ENCODE measurements around the gene TNPO1. TPM values are rescaled to one million over a fixed set of nuclear protein-coding genes. Genes with fewer than 3 reads are reported as not detected.

Gene TNPO1
- total and polyA plus RNA-seq, 2 experiments from 2014 or later = 98.9 to 167 TPM

GRCh38 chr5:72815580-72816283 lies 729 bp upstream of the TNPO1 start:
- no peak for DNase-seq
- no peaks in the 10 kb centered on the region for H3K9me3 ChIP-seq (ENCODE audit: low read depth)
- TF ChIP-seq EZH2phosphoT487 (IDR thresholded peaks at IDR 0.05; ENCODE audit: insufficient read depth, low read depth) = no peak
- TF ChIP-seq EZH2 (IDR thresholded peaks at IDR 0.05; ENCODE audit: insufficient read depth, poor library complexity, severe bottlenecking) = no peak

DNA sequence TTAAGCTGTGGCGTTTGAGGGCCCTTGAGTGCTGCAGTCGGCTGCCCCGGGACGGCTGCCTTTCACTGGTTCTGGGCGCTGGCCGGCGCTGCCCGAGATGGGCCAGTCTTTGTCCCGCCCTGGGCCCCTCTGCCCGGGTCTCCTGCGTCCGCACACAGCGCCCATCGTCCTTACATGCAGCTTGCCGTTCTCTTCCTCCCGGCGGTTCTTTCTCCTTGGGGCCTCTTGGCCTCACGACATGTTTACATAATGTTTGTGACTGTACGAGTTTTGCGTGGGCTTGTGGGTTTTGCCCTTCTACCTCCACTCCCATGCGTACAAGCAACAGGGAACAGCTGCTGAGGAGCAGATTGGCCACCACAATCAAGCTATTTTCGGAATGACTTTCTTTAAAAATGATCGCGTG lies 618 bp downstream of the TNPO1 start:
- Histone ChIP-seq H3K9ac (peak overlapping the region; percentile 98), H3K9me3 (ENCODE audit: low read depth) (no peaks in the 10 kb centered on the region), H3K4me1 (ENCODE audit: insufficient read depth) (peaks cover 23% of the 10 kb centered on the region), H3F3A (ENCODE audit: insufficient read depth) (peaks cover 28% of the 10 kb centered on the region), H3K36me3 (ENCODE audit: low read depth) (no peaks in the 10 kb centered on the region), H3K4me3 (peak overlapping the region; percentile 95), H3K9me2 (ENCODE audit: insufficient read depth) (no peaks in the 10 kb centered on the region), H3K27me3 (replicated peaks; ENCODE audit: insufficient read depth) (no peaks in the 10 kb centered on the region), H2AFZ (peak overlapping the region; percentile 99), H3K4me2 (ENCODE audit: unreplicated experiment) (peak overlapping the region; percentile 99), H3K27ac (peak overlapping the region; percentile 98), H4K20me1 (ENCODE audit: insufficient read depth) (no peaks in the 10 kb centered on the region; the same call in 1 of the 2 replicates), H3K79me2 (ENCODE audit: insufficient read depth) (peaks cover 50% of the 10 kb centered on the region)
- WGBS, 2 experiments (ENCODE audit: low coverage in 1 of 2, low lambda C conversion rate in 2 of 2, missing lambda C conversion rate in 2 of 2) = 0 to 1% methylated on average over 21 to 24 of the region's 24 CpGs
- in situ Hi-C loops (cut with MboI) = no loop called here
- DNase-seq = peak; percentile 86
- no peak for TF ChIP-seq EZH2 (IDR thresholded peaks at IDR 0.05; ENCODE audit: insufficient read depth, poor library complexity, severe bottlenecking)
- no peak for TF ChIP-seq EZH2phosphoT487 (IDR thresholded peaks at IDR 0.05; ENCODE audit: insufficient read depth, low read depth)

More at GRCh38 chr5:72815580-72816283, 729 bp upstream of the TNPO1 start:
- Histone ChIP-seq H3K36me3 (ENCODE audit: low read depth) (no peaks in the 10 kb centered on the region), H3K27ac (peak overlapping the region; percentile 98), H4K20me1 (ENCODE audit: insufficient read depth) (no peaks in the 10 kb centered on the region), H2AFZ (peak overlapping the region; percentile 99), H3K79me2 (ENCODE audit: insufficient read depth) (peaks cover 36% of the 10 kb centered on the region), H3K4me1 (ENCODE audit: insufficient read depth) (peaks cover 19% of the 10 kb centered on the region), H3K4me2 (ENCODE audit: unreplicated experiment) (peak overlapping the region; percentile 99), H3K9me2 (ENCODE audit: insufficient read depth) (no peaks in the 10 kb centered on the region), H3K9ac (peak overlapping the region; percentile 98), H3F3A (ENCODE audit: insufficient read depth) (peaks cover 28% of the 10 kb centered on the region), H3K4me3 (peak overlapping the region; percentile 95), H3K27me3 (replicated peaks; ENCODE audit: insufficient read depth) (no peaks in the 10 kb centered on the region)
- in situ Hi-C loops (cut with MboI) = no loop called here
- 10 to 11% methylated on average over 14 of the region's 14 CpGs for WGBS, 2 experiments (ENCODE audit: low coverage in 1 of 2, low lambda C conversion rate in 2 of 2, missing lambda C conversion rate in 2 of 2)

DNA sequence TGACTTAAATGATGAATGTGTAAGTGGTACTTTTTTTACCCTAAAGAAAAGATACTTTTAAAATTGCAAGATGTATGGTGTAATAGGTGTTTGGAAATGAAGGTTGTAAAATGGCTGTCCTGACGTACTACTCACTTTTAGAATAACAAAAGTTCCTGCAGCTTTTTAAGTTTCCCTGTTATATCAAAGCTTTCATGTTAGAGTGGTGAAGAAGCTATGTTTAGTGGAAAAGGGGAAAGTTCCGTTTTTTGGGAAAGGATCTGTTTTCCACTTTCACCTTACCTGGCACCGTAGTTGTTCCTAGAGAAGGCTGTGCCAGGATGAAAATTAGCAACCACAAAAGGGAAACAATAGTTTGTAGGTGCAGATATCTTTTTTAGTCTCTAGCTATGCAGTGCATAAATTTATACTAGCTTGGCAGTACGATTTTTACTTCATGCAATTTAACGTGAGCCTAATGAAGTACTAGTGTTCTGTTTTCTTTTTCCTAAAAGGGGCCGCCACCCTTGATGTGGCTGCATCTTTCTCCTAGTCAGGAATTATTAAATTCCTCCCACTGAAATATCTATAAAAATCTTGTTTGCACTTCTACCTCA lies 1.3 kb downstream of the TNPO1 start:
- H3F3A ChIP-seq (ENCODE audit: insufficient read depth) = peaks cover 28% of the 10 kb centered on the region
- peak overlapping the region; percentile 95 for H3K4me3 ChIP-seq
- peaks cover 30% of the 10 kb centered on the region for H3K4me1 ChIP-seq (ENCODE audit: insufficient read depth)
- H3K9me2 ChIP-seq (ENCODE audit: insufficient read depth) = no peaks in the 10 kb centered on the region
- 1% methylated on average over 6 of the region's 6 CpGs for WGBS, 2 experiments (ENCODE audit: low coverage in 1 of 2, low lambda C conversion rate in 2 of 2, missing lambda C conversion rate in 2 of 2)
- TF ChIP-seq EZH2 (IDR thresholded peaks at IDR 0.05; ENCODE audit: insufficient read depth, poor library complexity, severe bottlenecking) = no peak
- TF ChIP-seq EZH2phosphoT487 (IDR thresholded peaks at IDR 0.05; ENCODE audit: insufficient read depth, low read depth) = no peak
- no peaks in the 10 kb centered on the region for H3K9me3 ChIP-seq (ENCODE audit: low read depth)
- peak overlapping the region; percentile 98 for H3K27ac ChIP-seq
- no peaks in the 10 kb centered on the region; the same call in 1 of the 2 replicates for H4K20me1 ChIP-seq (ENCODE audit: insufficient read depth)
- H3K4me2 ChIP-seq (ENCODE audit: unreplicated experiment) = peak overlapping the region; percentile 99
- H3K9ac ChIP-seq = peak overlapping the region; percentile 98
- H3K79me2 ChIP-seq (ENCODE audit: insufficient read depth) = peaks cover 57% of the 10 kb centered on the region
- H3K36me3 ChIP-seq (ENCODE audit: low read depth) = no peaks in the 10 kb centered on the region
- H3K27me3 ChIP-seq (replicated peaks; ENCODE audit: insufficient read depth) = no peaks in the 10 kb centered on the region
- peak overlapping the region; percentile 99 for H2AFZ ChIP-seq
- in situ Hi-C loops (cut with MboI) = no loop called here
- DNase-seq = peak; percentile 43

DNA sequence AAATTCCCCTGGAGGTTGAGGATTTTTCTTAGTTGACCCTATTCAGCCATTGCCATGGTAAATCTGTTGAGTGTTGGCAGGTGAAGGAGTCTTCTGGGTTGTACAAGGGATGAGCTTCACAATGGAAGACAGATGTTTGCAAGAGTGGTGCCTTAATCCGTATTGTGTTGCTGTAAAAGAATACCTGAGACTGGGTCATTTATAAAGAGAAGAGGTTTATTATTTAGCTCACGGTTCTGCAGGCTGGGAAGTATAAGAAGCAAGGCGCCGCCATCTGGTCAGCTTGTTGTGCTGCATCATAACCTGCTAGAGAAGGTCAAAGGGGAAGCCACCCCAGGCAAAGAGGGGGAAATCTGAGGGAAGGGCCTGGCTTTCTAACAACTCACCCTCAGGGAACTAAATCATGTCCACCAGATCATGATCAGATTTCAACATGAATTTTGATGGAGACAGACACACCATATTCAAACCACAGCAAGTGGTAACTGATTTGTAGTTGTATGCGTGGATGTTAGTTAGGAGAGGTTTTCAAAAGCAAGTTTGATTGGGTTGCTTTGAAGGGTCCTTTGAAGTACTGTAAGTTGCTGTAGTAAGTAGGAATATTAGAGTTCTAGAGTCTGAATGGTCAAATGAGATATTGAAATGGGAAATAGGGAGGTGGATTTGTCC lies 2.5 kb downstream of the TNPO1 start:
- Histone ChIP-seq H3F3A (ENCODE audit: insufficient read depth) (peaks cover 28% of the 10 kb centered on the region), H3K4me1 (ENCODE audit: insufficient read depth) (peaks cover 31% of the 10 kb centered on the region), H3K4me3 (peak overlapping the region; percentile 95), H3K9ac (peak overlapping the region; percentile 98), H3K36me3 (ENCODE audit: low read depth) (no peaks in the 10 kb centered on the region), H3K27me3 (replicated peaks; ENCODE audit: insufficient read depth) (no peaks in the 10 kb centered on the region), H3K9me3 (ENCODE audit: low read depth) (no peaks in the 10 kb centered on the region), H4K20me1 (ENCODE audit: insufficient read depth) (no peaks in the 10 kb centered on the region; the same call in 1 of the 2 replicates), H3K9me2 (ENCODE audit: insufficient read depth) (no peaks in the 10 kb centered on the region), H3K4me2 (ENCODE audit: unreplicated experiment) (peak overlapping the region; percentile 99), H3K27ac (0 out of 2 replicates have a peak overlapping the region, but pooled peaks have one; percentile 98), H3K79me2 (ENCODE audit: insufficient read depth) (peaks cover 69% of the 10 kb centered on the region), H2AFZ (no peak overlapping the region)
- WGBS, 2 experiments (ENCODE audit: low coverage in 1 of 2, low lambda C conversion rate in 2 of 2, missing lambda C conversion rate in 2 of 2) = 36 to 51% methylated on average over 5 of the region's 5 CpGs
- in situ Hi-C loops (cut with MboI) = no loop called here
- TF ChIP-seq EZH2phosphoT487 (IDR thresholded peaks at IDR 0.05; ENCODE audit: insufficient read depth, low read depth) = no peak
- TF ChIP-seq EZH2 (IDR thresholded peaks at IDR 0.05; ENCODE audit: insufficient read depth, poor library complexity, severe bottlenecking) = no peak
- DNase-seq = peak; percentile 86

Measured in GM23248 (cell line).